HG03064 (cell line): ENCODE data around the gene NRXN3.

Experiments
- ATAC-seq: cut with Tn5 transposase; IDR thresholded peaks from one replicate; pipeline ENCODE4 v1.9.1; 2021; ENCODE audit warnings: low read depth; ENCODE audit not compliant: unreplicated experiment

The NRXN3 gene

GRCh38 chr14:78172428-78172827, 2.3 kb downstream of the NRXN3 start:
- ATAC-seq = no peak

- no peak for ATAC-seq
Measured at GRCh38 chr14:78173346-78174035, 3.3 kb downstream of the NRXN3 start.

- ATAC-seq = no peak
Measured at GRCh38 chr14:78175412-78175811, 5.2 kb downstream of the NRXN3 start.

- ATAC-seq = no peak
Measured at GRCh38 chr14:78178071-78178470, 7.9 kb downstream of the NRXN3 start.

GRCh38 chr14:78178971-78179370, 8.8 kb downstream of the NRXN3 start:
- ATAC-seq = no peak

- no peak for ATAC-seq
Measured at GRCh38 chr14:78181270-78181669, 11.1 kb downstream of the NRXN3 start.

GRCh38 chr14:78182722-78183121, 12.5 kb downstream of the NRXN3 start:
- ATAC-seq = no peak

GRCh38 chr14:78184157-78184556, 14.0 kb downstream of the NRXN3 start:
- ATAC-seq = no peak

- ATAC-seq = no peak
Measured at GRCh38 chr14:78186277-78186676, 16.1 kb downstream of the NRXN3 start.

- no peak for ATAC-seq
Measured at GRCh38 chr14:78188882-78189281, 18.7 kb downstream of the NRXN3 start.

- no peak for ATAC-seq
Measured at GRCh38 chr14:78195431-78195830, 25.3 kb downstream of the NRXN3 start.

GRCh38 chr14:78196323-78196722, 26.1 kb downstream of the NRXN3 start:
- no peak for ATAC-seq

- ATAC-seq = no peak
Measured at GRCh38 chr14:78197051-78197450, 26.9 kb downstream of the NRXN3 start.

- ATAC-seq = no peak
Measured at GRCh38 chr14:78202163-78202562, 32.0 kb downstream of the NRXN3 start.

- no peak for ATAC-seq
Measured at GRCh38 chr14:78202976-78203375, 32.8 kb downstream of the NRXN3 start.

- no peak for ATAC-seq
Measured at GRCh38 chr14:78207414-78207813, 37.2 kb downstream of the NRXN3 start.

- no peak for ATAC-seq
Measured at GRCh38 chr14:78220273-78220672, 50.1 kb downstream of the NRXN3 start.

GRCh38 chr14:78222746-78223145, 52.6 kb downstream of the NRXN3 start:
- no peak for ATAC-seq

GRCh38 chr14:78227248-78228077, 57.3 kb downstream of the NRXN3 start:
- no peak for ATAC-seq

GRCh38 chr14:78228702-78229327, 58.6 kb downstream of the NRXN3 start:
- ATAC-seq = no peak

GRCh38 chr14:78232231-78233000, 62.2 kb downstream of the NRXN3 start:
- no peak for ATAC-seq
